GM21825 (cell line): Measurements from ENCODE around the gene PLSCR5.

ENCODE experiments used
- ATAC-seq: cut with Tn5 transposase; IDR thresholded peaks from one replicate; pipeline ENCODE4 v1.9.1; 2021; ENCODE audit warnings: mild to moderate bottlenecking, moderate library complexity; ENCODE audit not compliant: unreplicated experiment

Gene PLSCR5, protein sequence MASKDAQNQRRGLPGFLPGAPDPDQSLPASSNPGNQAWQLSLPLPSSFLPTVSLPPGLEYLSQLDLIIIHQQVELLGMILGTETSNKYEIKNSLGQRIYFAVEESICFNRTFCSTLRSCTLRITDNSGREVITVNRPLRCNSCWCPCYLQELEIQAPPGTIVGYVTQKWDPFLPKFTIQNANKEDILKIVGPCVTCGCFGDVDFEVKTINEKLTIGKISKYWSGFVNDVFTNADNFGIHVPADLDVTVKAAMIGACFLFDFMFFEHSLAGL

DNA sequence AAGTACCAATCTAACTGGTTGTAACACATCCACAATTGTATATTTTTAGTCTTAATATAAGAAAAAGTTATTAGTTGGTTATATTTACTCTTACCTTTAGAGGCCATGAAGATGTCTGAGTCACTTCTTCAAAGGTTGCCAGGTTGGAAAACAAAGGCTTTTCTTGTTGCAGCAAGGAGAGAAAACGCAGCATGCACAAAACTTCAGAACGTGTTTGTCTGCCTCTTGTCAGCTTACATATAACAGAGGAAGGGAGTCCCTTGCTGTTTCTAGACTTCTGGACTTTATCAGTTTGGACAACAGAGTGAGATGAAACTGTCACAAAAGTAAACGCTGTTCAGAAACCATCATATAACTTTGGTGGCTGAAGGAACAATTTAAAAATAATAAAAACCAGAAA is at the start of gene PLSCR5:
PLSCR5 (minus strand) TSS at position 241 of the 400 bp plus-strand sequence; CDS start at position 107, 134 bp downstream.
- ATAC-seq: no peak

DNA sequence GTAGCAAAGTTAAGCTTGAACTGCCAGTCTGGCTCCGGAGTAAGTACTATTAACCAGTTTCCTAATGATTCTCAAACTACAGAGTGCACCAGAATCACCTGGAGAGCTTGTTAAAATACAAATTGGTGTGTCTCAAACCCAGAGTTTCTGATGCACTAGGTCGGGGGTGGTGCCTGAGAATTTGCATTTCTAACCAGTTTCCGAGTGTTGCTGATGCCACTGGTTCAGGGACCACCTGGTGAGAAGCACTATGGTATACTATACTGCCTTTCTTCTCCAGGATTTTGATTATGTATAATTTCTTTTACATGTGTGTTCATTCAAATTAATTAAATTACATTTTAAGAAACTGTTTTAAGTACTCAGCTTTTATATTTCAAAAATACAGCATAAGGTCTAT is 48.8 kb upstream of the PLSCR5 start:
- ATAC-seq: no peak

DNA sequence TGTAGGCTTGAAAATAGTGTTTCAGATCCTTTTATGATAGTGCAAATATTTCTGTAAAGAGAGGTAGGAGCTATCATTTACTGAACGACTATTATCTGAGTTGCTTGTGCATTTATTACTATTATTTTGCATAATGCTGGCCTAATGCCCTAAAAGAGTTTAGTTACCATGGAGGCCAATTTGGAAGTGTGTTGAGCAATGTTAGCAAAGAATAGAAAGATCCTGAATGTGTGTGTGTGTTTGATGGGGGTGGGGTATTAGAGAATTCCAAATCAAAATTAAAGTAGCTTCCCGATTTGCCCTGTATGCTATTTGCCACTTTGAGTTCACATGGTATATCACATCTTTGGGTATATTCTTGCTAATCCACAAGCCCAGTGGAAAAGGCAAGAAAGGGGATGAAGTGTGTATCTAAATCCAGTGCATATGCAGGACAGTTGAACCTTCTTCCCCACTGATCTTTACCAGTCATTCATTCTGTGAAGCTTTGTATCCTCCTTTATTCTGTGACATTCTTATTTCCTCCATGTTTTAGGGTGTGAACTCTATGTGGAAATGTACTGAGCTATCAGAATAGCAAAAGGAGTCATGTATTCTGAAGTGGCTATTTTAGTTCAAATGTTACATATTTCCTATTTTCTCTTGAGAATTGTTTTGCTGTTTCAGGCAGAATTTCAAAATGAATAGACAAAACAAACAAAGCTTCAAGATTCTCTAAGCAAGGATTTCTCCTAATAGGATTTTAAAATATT is 45.7 kb upstream of the PLSCR5 start:
- no peak for ATAC-seq

DNA sequence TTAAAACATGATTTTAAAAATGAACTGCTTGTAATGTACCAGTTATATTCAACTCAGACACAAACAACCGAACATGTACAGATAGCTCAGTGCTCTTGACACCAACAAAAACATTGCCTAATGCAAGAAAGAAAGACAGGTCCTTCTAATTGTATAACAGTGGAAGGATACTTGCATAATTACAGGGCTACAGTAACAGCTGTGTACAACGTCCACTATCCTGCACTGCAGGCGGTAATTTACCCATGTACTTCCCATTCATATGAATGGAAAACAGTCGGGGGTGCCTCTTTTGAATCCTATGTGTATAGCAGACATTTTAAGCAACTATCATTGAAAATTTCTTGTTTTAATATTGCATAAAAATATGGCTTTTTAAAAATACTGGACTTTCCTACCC is 41.1 kb upstream of the PLSCR5 start:
- no peak for ATAC-seq

DNA sequence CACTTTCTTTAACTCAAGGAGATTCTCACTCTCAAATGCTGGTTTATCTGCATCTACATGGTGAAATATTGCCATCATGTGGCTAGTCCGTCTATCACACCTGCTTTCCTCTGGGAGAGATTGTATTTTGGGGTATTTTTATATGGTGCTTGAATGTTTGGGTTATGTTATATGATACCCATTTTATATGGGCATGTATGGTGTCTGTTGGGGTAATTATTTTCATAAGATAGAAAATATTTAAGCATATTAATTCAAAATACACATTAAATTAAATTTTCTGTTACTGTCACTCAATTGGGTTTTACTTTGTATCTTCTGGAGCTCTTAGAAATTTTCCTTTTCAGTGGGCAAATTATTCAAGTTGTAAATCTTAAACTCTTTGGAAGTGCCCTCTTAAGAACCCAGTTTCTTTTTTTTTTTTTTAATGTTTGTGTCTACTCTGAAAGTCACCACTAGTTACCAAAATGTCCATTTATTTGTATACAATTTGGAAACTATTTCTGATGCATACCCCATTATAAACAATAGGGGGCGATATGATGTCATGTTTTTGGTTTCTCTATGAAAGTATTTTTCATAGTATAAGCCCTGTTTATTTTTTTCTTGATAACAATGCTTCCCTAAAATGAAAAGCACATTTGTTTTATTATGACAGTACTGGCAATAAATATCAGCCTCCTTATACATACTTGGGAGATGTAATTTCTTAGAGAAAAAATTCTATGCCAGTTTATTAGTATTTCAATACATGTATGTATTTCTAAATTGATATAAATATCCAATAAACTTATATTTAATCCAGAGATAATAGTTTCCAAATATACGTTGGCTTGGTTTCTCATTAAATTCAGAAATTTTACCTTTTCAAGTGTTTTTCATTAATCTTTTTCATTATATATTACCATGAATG is 36.1 kb upstream of the PLSCR5 start:
- ATAC-seq: peak; percentile 84

DNA sequence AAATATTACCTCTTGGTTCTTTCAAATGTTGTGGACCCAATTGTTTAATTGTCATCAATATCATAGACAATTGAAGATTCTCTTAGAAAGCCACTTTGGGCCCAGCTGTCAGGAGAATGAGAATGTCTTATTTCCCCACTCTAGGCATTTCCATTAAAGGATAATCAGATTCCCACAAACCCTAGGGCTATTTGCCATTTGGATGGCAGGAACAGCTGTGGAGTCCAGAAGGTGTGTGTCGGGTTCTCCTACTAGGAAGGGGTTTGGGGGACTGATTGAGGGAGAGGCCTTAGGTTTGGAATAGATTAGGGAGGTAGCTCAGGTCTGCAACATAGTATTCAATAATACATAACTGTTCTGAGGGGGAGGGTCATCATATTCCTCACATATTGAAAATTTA is 35.2 kb upstream of the PLSCR5 start:
- ATAC-seq: no peak

DNA sequence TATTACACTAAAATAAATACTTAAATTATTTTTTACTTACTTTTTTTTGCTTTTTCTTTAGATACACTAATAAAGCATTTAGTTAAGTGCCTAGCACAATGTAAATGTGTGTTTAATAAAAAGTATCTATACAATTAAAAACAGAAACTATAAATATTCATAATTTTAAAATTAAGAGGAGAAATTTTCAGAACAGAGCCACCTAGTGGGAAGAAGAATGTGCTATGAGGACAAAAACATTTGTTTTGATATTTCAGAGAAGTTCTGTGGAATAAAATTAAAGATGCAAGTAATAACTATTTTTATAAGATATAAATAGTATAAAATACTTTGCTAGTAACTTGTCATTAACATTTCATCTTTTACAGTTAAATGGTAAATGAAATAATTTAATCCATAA is 33.6 kb upstream of the PLSCR5 start:
- no peak for ATAC-seq

DNA sequence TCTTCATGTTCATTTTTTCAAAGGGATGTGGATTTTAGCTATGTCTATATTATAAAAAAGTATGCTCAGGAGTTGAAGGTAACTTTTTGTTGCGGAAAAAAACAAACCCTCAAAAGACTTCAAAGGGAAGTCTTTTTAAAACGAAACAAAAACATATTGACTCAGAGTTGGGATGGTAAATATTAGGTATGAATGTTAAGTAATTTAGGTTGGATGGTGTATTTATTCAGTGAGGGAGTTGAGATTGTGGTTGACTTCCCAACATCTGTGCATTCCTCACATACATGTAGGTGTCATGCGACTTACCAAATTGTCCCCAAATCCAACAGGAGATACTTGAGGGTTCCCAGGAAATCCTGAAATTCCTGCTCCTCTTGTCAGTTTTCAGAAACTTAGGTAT is 32.7 kb upstream of the PLSCR5 start:
- no peak for ATAC-seq

DNA sequence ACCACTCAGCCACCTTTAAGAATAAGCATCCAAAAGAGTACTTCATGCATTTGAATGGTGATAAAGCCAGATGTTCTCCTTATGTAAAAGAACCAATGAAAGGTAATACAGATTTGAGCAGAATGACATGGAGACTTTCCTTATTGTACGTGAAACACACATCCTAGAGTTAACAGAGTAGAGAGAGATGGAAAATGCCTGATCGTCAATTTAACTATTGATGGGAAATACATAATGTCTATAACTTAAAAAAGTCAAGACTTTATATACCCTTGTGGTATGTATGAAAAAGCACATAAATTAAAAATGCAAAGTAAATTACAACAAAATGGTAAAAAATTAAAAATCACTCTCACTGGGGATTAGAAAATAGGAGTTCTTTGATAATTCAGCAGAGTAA is 31.7 kb upstream of the PLSCR5 start:
- ATAC-seq: no peak

DNA sequence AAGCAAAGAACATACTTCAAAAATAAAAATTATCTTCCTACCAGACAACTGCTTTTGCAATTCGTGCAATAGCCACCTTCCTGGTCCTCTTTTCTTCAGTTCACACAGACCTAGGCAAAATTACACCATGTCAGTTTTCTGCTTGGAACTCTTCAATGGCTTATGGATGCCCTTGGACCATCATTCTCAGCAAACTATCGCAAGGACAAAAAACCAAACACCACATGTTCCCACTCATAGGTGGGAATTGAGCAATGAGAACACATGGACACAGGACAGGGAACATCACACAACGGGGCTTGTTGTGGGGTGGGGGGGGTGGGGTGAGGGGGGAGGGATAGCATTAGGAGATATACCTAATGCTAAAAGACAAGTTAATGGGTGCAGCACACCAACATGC is 29.2 kb upstream of the PLSCR5 start:
- ATAC-seq: no peak

DNA sequence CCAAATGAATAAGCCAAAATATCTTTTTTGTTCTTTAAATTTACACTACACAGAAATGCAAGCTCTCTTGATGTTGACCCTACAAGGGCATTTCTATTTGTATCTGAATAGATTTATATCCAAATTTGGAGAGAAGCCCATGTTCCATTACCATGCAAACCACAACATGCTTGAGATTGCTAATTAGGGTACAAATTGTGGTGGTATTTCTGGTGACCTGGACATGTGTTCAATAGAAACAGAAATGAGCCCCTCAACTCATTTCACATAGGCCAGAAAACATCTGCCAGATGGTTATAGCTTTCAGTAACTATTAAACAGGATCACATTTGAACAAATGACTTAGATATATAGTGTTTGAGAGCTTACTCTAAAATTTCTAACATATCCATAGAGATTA is 23.5 kb upstream of the PLSCR5 start:
- ATAC-seq: no peak

DNA sequence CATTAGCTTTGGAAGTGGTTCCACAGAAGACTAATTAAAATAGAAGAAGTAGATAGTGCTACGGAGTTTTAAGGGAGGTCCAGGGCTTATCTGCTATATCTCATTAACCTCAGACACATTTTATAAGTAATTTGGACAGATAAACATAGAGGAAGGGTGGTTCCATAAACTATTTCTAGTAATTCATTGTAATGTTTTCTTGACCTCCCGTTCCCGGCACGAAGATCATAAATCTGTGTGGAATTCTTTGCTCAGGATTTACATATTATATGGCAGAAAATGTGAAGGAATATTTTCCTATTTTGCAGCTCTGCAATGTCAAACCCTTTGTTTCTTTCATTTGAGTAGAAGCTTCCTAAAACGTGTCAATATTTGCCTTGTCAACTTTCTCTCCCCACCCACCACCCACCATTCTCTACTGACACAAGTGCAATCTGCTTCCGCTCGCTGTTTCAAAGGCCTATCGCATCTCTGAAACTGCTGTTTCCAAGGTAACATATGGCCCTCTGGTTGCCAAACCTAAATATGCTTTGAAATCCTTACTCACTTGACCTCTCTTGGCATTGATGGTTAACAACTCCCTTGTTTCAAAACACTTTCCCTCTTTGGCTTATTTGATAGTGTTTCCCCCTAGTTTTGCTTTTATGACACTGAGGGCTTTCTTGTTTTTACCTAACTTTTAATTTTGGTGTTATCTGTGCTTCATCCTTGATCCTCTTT is 21.4 kb upstream of the PLSCR5 start:
- no peak for ATAC-seq

DNA sequence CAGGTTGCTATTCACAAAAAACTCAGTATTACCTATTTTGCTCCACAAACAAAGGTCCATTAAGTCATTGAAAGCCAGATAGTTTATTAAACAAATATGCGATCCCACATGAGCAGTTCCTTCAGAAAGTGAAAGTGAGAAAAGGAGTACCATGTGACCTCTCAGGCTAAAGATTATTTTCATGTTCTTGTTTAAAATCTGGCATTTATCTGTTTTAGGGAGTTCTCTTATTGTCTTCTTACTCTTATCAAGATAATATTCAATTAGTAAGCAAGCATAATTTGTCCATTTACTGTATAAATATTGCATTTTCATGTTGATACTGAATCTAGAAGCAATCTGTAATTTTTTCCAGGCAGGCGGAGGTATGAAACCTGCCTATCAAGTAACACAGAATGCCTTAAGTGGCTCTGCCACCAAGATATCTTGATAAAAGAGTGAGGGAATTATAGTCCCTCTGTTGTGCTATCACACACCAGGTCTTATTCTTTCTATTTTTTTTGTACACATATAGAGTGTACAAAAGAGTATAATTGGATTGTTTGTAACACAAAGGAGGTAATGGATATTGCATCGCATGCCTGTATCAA is 20.1 kb upstream of the PLSCR5 start:
- no peak for ATAC-seq

DNA sequence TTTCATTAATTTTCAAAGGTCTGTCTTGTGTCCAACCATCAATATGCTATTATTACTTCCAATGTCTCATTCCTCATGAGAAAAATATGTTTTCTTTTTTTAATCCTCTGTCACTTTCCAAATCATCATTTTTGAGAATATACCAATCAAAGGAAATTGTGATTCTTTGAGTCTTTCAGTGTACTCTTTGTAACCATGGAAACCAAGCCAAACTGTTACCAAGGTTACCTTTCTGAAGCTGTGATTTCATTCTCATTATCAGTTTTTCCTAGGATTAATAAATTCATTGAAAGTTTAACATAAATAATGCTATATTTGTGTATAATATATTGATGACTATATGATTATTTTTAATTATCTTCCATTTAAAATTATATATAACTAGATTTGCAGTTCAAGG is 16.6 kb upstream of the PLSCR5 start:
- ATAC-seq: no peak

DNA sequence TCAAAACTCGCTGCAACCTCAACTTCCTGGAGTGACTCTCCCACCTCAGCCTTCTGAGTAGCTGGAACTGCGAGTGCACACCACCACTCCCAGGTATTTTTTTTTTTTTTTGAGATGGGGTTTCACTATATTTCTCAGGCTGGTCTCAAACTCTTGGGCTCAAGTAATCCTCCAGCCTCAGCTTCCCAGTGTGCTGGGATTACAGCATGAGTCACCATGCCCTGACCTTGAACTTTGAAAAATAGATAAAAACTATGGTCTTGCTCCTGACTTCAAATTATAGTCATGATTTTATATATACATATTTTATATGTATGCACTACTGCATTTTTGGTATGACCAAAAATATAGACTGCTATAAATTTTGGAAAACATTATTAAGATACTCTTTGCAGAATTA is 6.9 kb upstream of the PLSCR5 start:
- ATAC-seq: no peak

DNA sequence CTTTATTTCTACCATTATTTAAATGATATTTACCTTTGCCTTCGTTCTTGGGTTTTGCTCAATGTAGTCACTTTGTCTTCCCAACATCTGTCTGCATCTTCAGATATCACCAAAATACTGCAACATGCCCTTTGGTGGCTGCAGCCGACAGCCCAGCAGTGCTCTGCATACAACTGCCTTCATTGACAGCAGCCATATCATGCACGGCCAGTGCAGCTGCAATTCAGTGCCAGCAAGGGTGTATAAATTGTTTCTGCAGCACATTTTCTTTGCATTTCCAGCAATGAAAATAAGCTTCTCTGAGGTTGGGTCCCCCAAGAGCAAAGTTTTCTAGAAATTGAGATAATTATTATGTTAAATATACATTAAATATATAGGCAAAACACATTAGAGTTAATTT is 6.0 kb upstream of the PLSCR5 start:
- no peak for ATAC-seq

DNA sequence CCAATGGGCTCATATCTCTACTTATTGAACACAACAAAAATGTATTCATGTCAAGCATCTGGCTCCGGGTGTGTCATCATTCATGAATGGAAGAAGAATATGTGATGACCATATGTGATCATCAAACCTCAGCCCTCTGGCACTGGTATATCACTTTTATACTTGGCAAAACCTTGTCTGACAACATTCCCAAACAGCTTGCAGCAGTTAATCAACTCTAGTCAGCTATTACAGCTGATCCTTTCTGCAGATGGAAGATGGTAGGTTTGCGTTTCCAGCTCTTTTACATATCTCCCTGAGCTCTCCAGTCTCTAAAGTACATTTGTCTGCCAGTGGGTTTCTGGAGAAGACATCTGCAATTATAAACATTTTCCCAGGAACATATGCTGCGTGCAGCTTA is 6.6 kb downstream of the PLSCR5 start:
- ATAC-seq: no peak

DNA sequence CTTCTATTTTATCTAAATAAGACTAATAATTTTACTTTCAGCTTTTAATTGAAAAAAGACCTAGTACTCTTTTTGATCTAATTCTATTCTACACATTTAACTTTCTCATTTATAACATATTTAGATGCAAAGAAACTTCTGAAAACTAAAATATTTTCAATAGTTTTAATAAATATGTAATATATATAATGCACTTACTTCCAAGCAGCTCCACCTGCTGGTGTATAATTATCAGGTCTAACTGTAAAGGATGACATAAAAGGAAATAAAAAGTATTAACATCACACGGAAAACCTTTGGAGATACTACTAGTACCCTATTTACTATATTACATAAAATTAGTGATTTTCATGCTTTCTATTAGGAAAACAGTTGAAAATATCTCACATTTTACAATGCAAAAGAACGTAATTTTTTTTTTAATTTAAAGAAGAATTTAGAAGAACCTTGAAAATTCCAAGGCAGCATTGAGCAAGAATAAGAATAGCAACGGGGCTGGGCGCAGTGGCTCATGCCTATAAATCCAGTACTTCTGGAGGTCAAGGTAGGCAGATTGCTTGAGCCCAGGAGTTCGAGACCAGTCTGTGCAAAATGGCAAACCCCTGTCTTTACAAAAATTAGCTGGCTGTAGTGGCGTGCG is 10.2 kb downstream of the PLSCR5 start:
- no peak for ATAC-seq

DNA sequence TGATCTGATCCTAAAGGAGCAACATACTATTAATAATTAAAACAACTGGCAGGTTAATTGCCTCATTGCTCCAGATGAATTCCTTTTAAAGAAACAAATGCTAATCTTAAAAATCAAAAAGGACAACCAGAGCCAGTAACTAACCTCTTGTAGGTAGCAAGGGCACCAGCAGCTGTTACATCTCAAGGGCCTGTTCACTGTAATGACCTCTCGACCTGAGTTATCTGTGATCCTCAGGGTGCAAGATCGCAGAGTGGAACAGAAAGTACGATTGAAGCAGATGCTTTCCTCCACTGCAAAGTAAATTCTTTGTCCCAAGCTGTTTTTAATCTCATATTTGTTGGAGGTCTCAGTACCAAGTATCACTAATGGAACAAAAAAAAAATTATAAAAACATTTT is 11.4 kb downstream of the PLSCR5 start:
- ATAC-seq: no peak

DNA sequence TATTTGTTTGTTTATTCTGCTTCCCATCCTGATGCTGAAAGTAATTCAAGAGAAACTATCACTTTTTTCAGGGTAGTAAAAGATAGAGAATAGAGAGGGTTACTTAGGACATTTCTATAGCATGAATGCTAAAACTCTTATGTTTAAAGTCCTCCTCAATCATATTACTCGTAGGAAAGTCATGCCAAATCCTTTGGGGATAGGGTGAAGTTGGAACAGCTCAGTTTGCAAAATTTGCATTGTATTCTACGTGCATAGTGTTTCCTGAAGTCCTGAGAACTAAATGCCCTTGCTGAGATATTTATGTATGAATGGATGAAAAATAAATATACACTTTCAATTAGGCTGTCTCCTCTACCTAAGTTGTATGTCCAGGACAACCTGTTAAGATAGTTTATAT is 14.6 kb downstream of the PLSCR5 start:
- no peak for ATAC-seq
